ENCODE data around the gene VSIR. TPM values are rescaled to one million over a fixed set of nuclear protein-coding genes. Genes with fewer than 3 reads are reported as not detected.

The VSIR gene
- total RNA-seq, 1 donor from 2014 or later: 117 TPM

- no peaks in the 10 kb centered on the region for H3K27me3 ChIP-seq (ENCODE audit: low read depth)
- H3K9me3 ChIP-seq: no peaks in the 10 kb centered on the region
- H3K4me3 ChIP-seq: peak overlapping the region; percentile 80
- TF ChIP-seq CTCF (IDR thresholded peaks at IDR 0.05): no peak
- peak overlapping the region; percentile 96 for H3K27ac ChIP-seq
- peaks cover 94% of the 10 kb centered on the region for H3K4me1 ChIP-seq
- ATAC-seq (no peak), DNase-seq (no peak)
- intact Hi-C loops (cut with DNase I): no loop called here
- H3K36me3 ChIP-seq: peaks cover 3% of the 10 kb centered on the region
These were observed 2.1 kb downstream of the VSIR start for GRCh38 chr10:71771204-71771603.

GRCh38 chr10:71770789-71771188, 2.5 kb downstream of the VSIR start:
- Histone ChIP-seq H3K27ac (peak overlapping the region; percentile 96), H3K4me1 (peaks cover 94% of the 10 kb centered on the region), H3K9me3 (no peaks in the 10 kb centered on the region), H3K4me3 (peak overlapping the region; percentile 80), H3K36me3 (peaks cover 3% of the 10 kb centered on the region), H3K27me3 (ENCODE audit: low read depth) (no peaks in the 10 kb centered on the region)
- ATAC-seq (no peak), DNase-seq (peak; percentile 74)
- intact Hi-C loops (cut with DNase I): no loop called here
- TF ChIP-seq CTCF (IDR thresholded peaks at IDR 0.05): no peak

GRCh38 chr10:71770255-71770654, 3.1 kb downstream of the VSIR start:
- Histone ChIP-seq H3K4me3 (peak overlapping the region; percentile 80), H3K36me3 (peaks cover 3% of the 10 kb centered on the region), H3K9me3 (no peaks in the 10 kb centered on the region), H3K4me1 (peaks cover 94% of the 10 kb centered on the region), H3K27ac (peak overlapping the region; percentile 96), H3K27me3 (ENCODE audit: low read depth) (no peaks in the 10 kb centered on the region)
- ATAC-seq (no peak), DNase-seq (no peak)
- intact Hi-C loops (cut with DNase I): no loop called here
- no peak for TF ChIP-seq CTCF (IDR thresholded peaks at IDR 0.05)

- H3K4me1 ChIP-seq: peaks cover 94% of the 10 kb centered on the region
- H3K9me3 ChIP-seq: no peaks in the 10 kb centered on the region
- H3K36me3 ChIP-seq: peaks cover 7% of the 10 kb centered on the region
- H3K27me3 ChIP-seq (ENCODE audit: low read depth): no peaks in the 10 kb centered on the region
- DNase-seq (no peak), ATAC-seq (no peak)
- peak overlapping the region; percentile 96 for H3K27ac ChIP-seq
- intact Hi-C loops (cut with DNase I): no loop called here
- H3K4me3 ChIP-seq: peak overlapping the region; percentile 80
- no peak for TF ChIP-seq CTCF (IDR thresholded peaks at IDR 0.05)
These were observed 4.0 kb downstream of the VSIR start for GRCh38 chr10:71769279-71769823.

- H3K4me1 ChIP-seq: peaks cover 100% of the 10 kb centered on the region
- H3K27ac ChIP-seq: peak overlapping the region; percentile 96
- ATAC-seq (peak in 1 of 2 donors; percentile 3), DNase-seq (peak; percentile 73)
- intact Hi-C loops (cut with DNase I): no loop called here
- H3K9me3 ChIP-seq: no peaks in the 10 kb centered on the region
- peak overlapping the region; percentile 17 for H3K4me3 ChIP-seq
- TF ChIP-seq CTCF (IDR thresholded peaks at IDR 0.05): no peak
- peaks cover 25% of the 10 kb centered on the region for H3K36me3 ChIP-seq
- H3K27me3 ChIP-seq (ENCODE audit: low read depth): no peaks in the 10 kb centered on the region
These were observed 5.8 kb downstream of the VSIR start for GRCh38 chr10:71767420-71768035.
